Caco-2 (cell line): ENCODE results near the gene NUP210L. TPM values are rescaled to one million over a fixed set of nuclear protein-coding genes. Genes with fewer than 3 reads are reported as not detected.

Source experiments
- BruUV-seq: library from RNA; stranded (reverse); fragments of 400-500 nt; replicated peaks from 2 replicates; lab custom pipeline; 2021; lab: Mats Ljungman, UMichigan
- CTCF ChIA-PET: fragments of 300-600 bp; sonication (Branson Sonifier 250); formaldehyde crosslinking; loops from one replicate; lab custom pipeline; 2022; ENCODE audit warnings: antibody characterized with exemption; lab: Charles Lee
- POLR2A ChIA-PET: fragments of 300-600 bp; sonication (Branson Sonifier 250); formaldehyde crosslinking; loops from one replicate; lab custom pipeline; 2022; ENCODE audit warnings: antibody characterized with exemption; lab: Charles Lee
- DNase-seq, 2 experiments: peaks; one replicate each; pipeline versions ENCODE4 v3.0.0 to v3.0.0-alpha.2; 2020 to 2022
- H3K27me3 ChIP-seq: replicated peaks from 2 replicates; pipeline ENCODE4 v1.6.0; 2011; ENCODE audit warnings: low read length; ENCODE audit not compliant: control insufficient read depth, insufficient read depth
- H3K36me3 ChIP-seq: 2 replicates; pipeline ENCODE4 v1.5.1; 2011; ENCODE audit warnings: low read length; ENCODE audit not compliant: control insufficient read depth, insufficient read depth
- H3K4me1 ChIP-seq: fragments of 250-450 bp; sonication (Bioruptor Pico); 2 replicates; pipeline ENCODE4 v1.5.1; 2020; ENCODE audit warnings: mild to moderate bottlenecking
- H3K4me3 ChIP-seq: 2 replicates; pipeline ENCODE4 v1.5.1; 2011; ENCODE audit warnings: low read depth, mild to moderate bottlenecking, control low read depth, low read length
- H3K9me3 ChIP-seq: fragments of 250-450 bp; sonication (Bioruptor Pico); 2 replicates; pipeline ENCODE4 v1.5.1; 2020; ENCODE audit warnings: mild to moderate bottlenecking, moderate library complexity
- H3K27ac Mint-ChIP-seq: one replicate; pipeline ENCODE4 v1.8.0; 2022; ENCODE audit warnings: mixed read lengths; ENCODE audit not compliant: unreplicated experiment
- H3K27me3 Mint-ChIP-seq: one replicate; pipeline ENCODE4 v1.8.0; 2022; ENCODE audit warnings: mixed read lengths; ENCODE audit not compliant: insufficient read depth, unreplicated experiment
- H3K36me3 Mint-ChIP-seq: one replicate; pipeline ENCODE4 v1.8.0; 2022; ENCODE audit warnings: mild to moderate bottlenecking, mixed read lengths; ENCODE audit not compliant: insufficient read depth, unreplicated experiment
- H3K4me1 Mint-ChIP-seq: one replicate; pipeline ENCODE4 v1.8.0; 2022; ENCODE audit warnings: low read depth, mixed read lengths; ENCODE audit not compliant: unreplicated experiment
- H3K4me3 Mint-ChIP-seq: one replicate; pipeline ENCODE4 v1.8.0; 2022; ENCODE audit warnings: mild to moderate bottlenecking, moderate library complexity, mixed read lengths; ENCODE audit not compliant: unreplicated experiment
- H3K9me3 Mint-ChIP-seq: one replicate; pipeline ENCODE4 v1.8.0; 2022; ENCODE audit warnings: mixed read lengths; ENCODE audit not compliant: unreplicated experiment
- CTCF ChIP-seq, 2 experiments: fragments of 200-600 bp in 1 of 2; IDR thresholded peaks; 1 replicate in 1 of 2; 2 replicates in 1 of 2; pipeline versions ENCODE4 v1.5.1 to v1.8.0; 2011 to 2022; ENCODE audit warnings: antibody characterized with exemption in 1 of 2, control low read depth in 1 of 2, inconsistent platforms in 1 of 2, low read depth in 1 of 2, low read length in 1 of 2, mild to moderate bottlenecking in 1 of 2, moderate library complexity in 1 of 2; ENCODE audit not compliant: insufficient read depth in 1 of 2, severe bottlenecking in 1 of 2, unreplicated experiment in 1 of 2
- intact Hi-C: fragments of 100-400 bp; cut with micrococcal nuclease; formaldehyde crosslinking; loops from one replicate; pipeline ENCODE4 v1.10.0; 2022; ENCODE audit not compliant: unreplicated experiment
- total RNA-seq: library from RNA; stranded (reverse); gene quantifications from 2 replicates; pipeline ENCODE4 v1.2.3, GENCODE V29; 2022

Gene NUP210L
- total RNA-seq, 1 experiment from 2014 or later, result 0.07 TPM

DNA sequence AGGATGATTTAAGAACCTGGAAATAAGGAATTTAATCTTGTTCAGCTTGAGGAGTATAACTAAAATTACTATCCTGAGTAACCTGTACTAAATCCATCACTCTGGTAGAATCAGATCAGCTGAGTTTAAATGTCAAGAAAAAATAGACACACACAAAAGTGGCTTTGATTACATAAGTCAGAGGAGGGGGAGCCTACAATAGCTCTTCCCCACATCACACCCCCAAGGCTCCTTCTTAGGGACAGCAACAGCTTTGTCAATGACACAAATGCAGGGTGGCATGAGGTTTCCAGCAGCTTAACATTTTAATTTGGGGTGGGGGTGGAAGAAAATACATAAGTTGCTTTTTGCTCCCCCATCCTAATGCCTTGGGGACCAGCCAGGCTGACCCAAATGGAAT, 12.6 kb upstream of the NUP210L start:
- ChIA-PET CTCF (interaction anchor here (0.6 kb wide), 1 partner anchor 531 kb away, joined by 3 read pairs; no protein-coding TSS in a partner anchor), POLR2A (interaction anchor here (0.6 kb wide), 1 partner anchor 10 kb away, joined by 12 read pairs; no protein-coding TSS in a partner anchor)
- no peak overlapping the region for H3K4me3 ChIP-seq
- TF ChIP-seq CTCF (IDR thresholded peaks at IDR 0.05; ENCODE audit: insufficient read depth in 1 of 2, low read depth in 1 of 2, low read length in 1 of 2, severe bottlenecking in 1 of 2, unreplicated experiment in 1 of 2), result no peak
- no peak overlapping the region for H3K27ac Mint-ChIP-seq
- no peaks in the 10 kb centered on the region for H3K4me1 ChIP-seq
- intact Hi-C loops, result no loop called here
- H3K27me3 Mint-ChIP-seq, result no peaks in the 10 kb centered on the region
- no TSS peak for BruUV-seq
- H3K9me3 ChIP-seq, result no peaks in the 10 kb centered on the region
- H3K9me3 Mint-ChIP-seq, result no peaks in the 10 kb centered on the region
- H3K27me3 ChIP-seq, result no peaks in the 10 kb centered on the region
- DNase-seq, result no peak
- H3K4me3 Mint-ChIP-seq, result no peak overlapping the region
- peaks cover 20% of the 10 kb centered on the region for H3K4me1 Mint-ChIP-seq
- H3K36me3 ChIP-seq, result peaks cover 16% of the 10 kb centered on the region
- peaks cover 100% of the 10 kb centered on the region for H3K36me3 Mint-ChIP-seq

- no TSS peak for BruUV-seq
- Histone ChIP-seq H3K4me3 (no peak overlapping the region), H3K27me3 (no peaks in the 10 kb centered on the region), H3K36me3 (peaks cover 10% of the 10 kb centered on the region), H3K4me1 (no peaks in the 10 kb centered on the region), H3K9me3 (no peaks in the 10 kb centered on the region)
- Mint-ChIP-seq H3K9me3 (no peaks in the 10 kb centered on the region), H3K36me3 (peaks cover 100% of the 10 kb centered on the region), H3K4me1 (peaks cover 9% of the 10 kb centered on the region), H3K4me3 (no peak overlapping the region), H3K27ac (no peak overlapping the region), H3K27me3 (no peaks in the 10 kb centered on the region)
- CTCF ChIA-PET, result no interaction called here
- DNase-seq, result no peak
- intact Hi-C loops, result no loop called here
- POLR2A ChIA-PET, result no interaction called here
- TF ChIP-seq CTCF (IDR thresholded peaks at IDR 0.05; ENCODE audit: insufficient read depth in 1 of 2, low read depth in 1 of 2, low read length in 1 of 2, severe bottlenecking in 1 of 2, unreplicated experiment in 1 of 2), result no peak
Observed at GRCh38 chr1:154166207-154166606, 11.3 kb upstream of the NUP210L start.

- intact Hi-C loops, result no loop called here
- Mint-ChIP-seq H3K27me3 (no peaks in the 10 kb centered on the region), H3K9me3 (no peaks in the 10 kb centered on the region), H3K4me3 (no peak overlapping the region), H3K27ac (no peak overlapping the region), H3K36me3 (peaks cover 94% of the 10 kb centered on the region), H3K4me1 (peaks cover 25% of the 10 kb centered on the region)
- no TSS peak for BruUV-seq
- Histone ChIP-seq H3K9me3 (no peaks in the 10 kb centered on the region), H3K36me3 (no peaks in the 10 kb centered on the region; the same call in none of the 2 replicates), H3K4me1 (peaks cover 13% of the 10 kb centered on the region; the same call in 1 of the 2 replicates), H3K4me3 (no peak overlapping the region), H3K27me3 (no peaks in the 10 kb centered on the region)
- DNase-seq, result no peak
- TF ChIP-seq CTCF (IDR thresholded peaks at IDR 0.05; ENCODE audit: insufficient read depth in 1 of 2, low read depth in 1 of 2, low read length in 1 of 2, severe bottlenecking in 1 of 2, unreplicated experiment in 1 of 2), result no peak
- ChIA-PET POLR2A (interaction anchor here (0.7 kb wide), 1 partner anchor 383 kb away, joined by 4 read pairs; no protein-coding TSS in a partner anchor), CTCF (interaction anchor here (0.6 kb wide), 1 partner anchor 61 kb away, joined by 3 read pairs; a partner anchor contains a TSS)
Observed at GRCh38 chr1:154159554-154159953, 4.7 kb upstream of the NUP210L start.
